Mesendoderm (in vitro differentiated cells): ENCODE results near the gene GREM2.

ENCODE experiments used
- DNase-seq: peaks from one replicate; pipeline ENCODE4 v3.0.0; 2013
- H2AK5ac ChIP-seq: 2 replicates; pipeline ENCODE4 v1.6.1; 2013; ENCODE audit warnings: low read length, inconsistent platforms
- H2BK120ac ChIP-seq: 2 replicates; pipeline ENCODE4 v1.6.1; 2013; ENCODE audit warnings: low read depth, mild to moderate bottlenecking, low read length, moderate library complexity, mixed read lengths
- H2BK15ac ChIP-seq: replicated peaks from 2 replicates; pipeline ENCODE4 v1.6.1; 2013; ENCODE audit warnings: low read depth, mild to moderate bottlenecking, moderate library complexity
- H2BK5ac ChIP-seq: 2 replicates; pipeline ENCODE4 v1.6.1; 2013; ENCODE audit warnings: low read length, inconsistent platforms
- H3K18ac ChIP-seq: 2 replicates; pipeline ENCODE4 v1.6.1; 2013; ENCODE audit warnings: mild to moderate bottlenecking, low read length, mixed read lengths
- H3K23ac ChIP-seq: one replicate; pipeline ENCODE4 v1.6.1; 2013; ENCODE audit warnings: low read length
- H3K27ac ChIP-seq: 2 replicates; pipeline ENCODE4 v1.5.1; 2013; ENCODE audit warnings: low read depth, mild to moderate bottlenecking, inconsistent platforms, low read length, moderate library complexity
- H3K27me3 ChIP-seq: 2 replicates; pipeline ENCODE4 v1.6.1; 2013; ENCODE audit warnings: low read length, control low read depth, mild to moderate bottlenecking, inconsistent platforms; ENCODE audit not compliant: insufficient read depth, poor library complexity
- H3K36me3 ChIP-seq: 2 replicates; pipeline ENCODE4 v1.6.1; 2013; ENCODE audit warnings: low read length, inconsistent platforms; ENCODE audit not compliant: control insufficient read depth, insufficient read depth
- H3K4ac ChIP-seq: one replicate; pipeline ENCODE4 v1.6.1; 2013; ENCODE audit warnings: low read depth, mild to moderate bottlenecking, low read length, moderate library complexity
- H3K4me1 ChIP-seq: 2 replicates; pipeline ENCODE4 v1.6.1; 2013; ENCODE audit warnings: low read depth, low read length, inconsistent platforms; ENCODE audit not compliant: control insufficient read depth
- H3K4me2 ChIP-seq: 2 replicates; pipeline ENCODE4 v1.6.1; 2013; ENCODE audit warnings: low read length
- H3K4me3 ChIP-seq: 2 replicates; pipeline ENCODE4 v1.5.1; 2013; ENCODE audit warnings: mild to moderate bottlenecking, low read length
- H3K56ac ChIP-seq: one replicate; pipeline ENCODE4 v1.6.1; 2013; ENCODE audit warnings: low read length
- H3K79me1 ChIP-seq: 2 replicates; pipeline ENCODE4 v1.6.1; 2013; ENCODE audit warnings: low read length, inconsistent platforms
- H3K79me2 ChIP-seq: 2 replicates; pipeline ENCODE4 v1.6.1; 2013; ENCODE audit warnings: mild to moderate bottlenecking, low read length; ENCODE audit not compliant: control insufficient read depth, insufficient read depth
- H3K9ac ChIP-seq: 2 replicates; pipeline ENCODE4 v1.6.1; 2013; ENCODE audit warnings: low read length, inconsistent platforms
- H4K5ac ChIP-seq: one replicate; pipeline ENCODE4 v1.6.1; 2013; ENCODE audit warnings: low read length
- H4K8ac ChIP-seq: one replicate; pipeline ENCODE4 v1.6.1; 2013; ENCODE audit warnings: low read depth, mild to moderate bottlenecking, control low read depth, low read length, moderate library complexity
- WGBS: extraction: QIAGEN DNeasy Blood & Tissue Kit; methylation state at CpG from one replicate; pipeline ENCODE4 v1.1.7; 2013; ENCODE audit warnings: low lambda C conversion rate, missing lambda C conversion rate; ENCODE audit not compliant: insufficient coverage; ENCODE audit errors: extremely low coverage; 5-methylcytosine and 5-hydroxymethylcytosine counted together

GREM2 gene

GRCh38 chr1:240496941-240497340 is 115.0 kb downstream of the GREM2 start:
- Histone ChIP-seq H3K23ac (no peak overlapping the region), H3K9ac (no peak overlapping the region), H3K4me1 (no peaks in the 10 kb centered on the region), H2BK15ac (no peak overlapping the region), H4K5ac (no peak overlapping the region), H3K36me3 (no peaks in the 10 kb centered on the region), H2BK120ac (no peak overlapping the region), H3K4ac (no peak overlapping the region), H3K27ac (no peak overlapping the region), H3K4me3 (no peak overlapping the region), H2BK5ac (no peak overlapping the region), H3K56ac (no peak overlapping the region), H4K8ac (no peak overlapping the region), H3K18ac (no peak overlapping the region), H3K79me1 (no peaks in the 10 kb centered on the region), H3K4me2 (no peak overlapping the region), H2AK5ac (no peak overlapping the region), H3K27me3 (no peaks in the 10 kb centered on the region), H3K79me2 (no peaks in the 10 kb centered on the region)
- no CpG with 5 or more reads among the region's 5 CpGs for whole genome bisulfite sequencing
- DNase-seq: peak; percentile 77

DNA sequence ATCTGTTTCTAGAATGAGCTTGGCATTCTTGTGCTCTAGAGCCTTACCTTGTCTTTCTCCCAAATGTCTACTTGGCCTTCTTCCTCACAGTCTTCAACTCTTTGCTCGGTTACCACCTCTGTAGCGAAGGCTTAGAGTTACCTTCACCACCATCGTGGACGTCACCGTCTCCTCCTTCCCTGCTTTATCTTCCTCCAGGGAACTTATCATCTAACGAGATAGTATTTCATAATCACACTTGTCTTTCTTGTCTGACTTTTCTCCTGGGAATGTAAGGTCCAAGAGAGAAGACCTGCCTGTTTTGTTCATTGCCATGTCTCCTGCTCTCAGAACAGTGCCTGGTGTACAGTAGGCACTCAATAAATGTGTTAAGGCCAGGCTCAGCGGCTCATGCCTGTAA is 115.6 kb downstream of the GREM2 start:
- Histone ChIP-seq H2AK5ac (no peak overlapping the region), H2BK120ac (no peak overlapping the region), H3K4me3 (no peak overlapping the region), H3K27ac (no peak overlapping the region), H3K23ac (no peak overlapping the region), H3K56ac (no peak overlapping the region), H3K4me2 (no peak overlapping the region), H3K27me3 (no peaks in the 10 kb centered on the region), H2BK15ac (no peak overlapping the region), H3K36me3 (no peaks in the 10 kb centered on the region), H3K9ac (no peak overlapping the region), H4K8ac (no peak overlapping the region), H2BK5ac (no peak overlapping the region), H3K79me2 (no peaks in the 10 kb centered on the region), H3K4ac (no peak overlapping the region), H4K5ac (no peak overlapping the region), H3K18ac (no peak overlapping the region), H3K4me1 (no peaks in the 10 kb centered on the region), H3K79me1 (no peaks in the 10 kb centered on the region)
- no CpG with 5 or more reads among the region's 7 CpGs for WGBS
- DNase-seq: no peak

- H3K4ac ChIP-seq: no peak overlapping the region
- H2BK5ac ChIP-seq: no peak overlapping the region
- no CpG with 5 or more reads among the region's 4 CpGs for WGBS
- H3K23ac ChIP-seq: no peak overlapping the region
- no peak overlapping the region for H4K5ac ChIP-seq
- H3K27me3 ChIP-seq: no peaks in the 10 kb centered on the region
- no peaks in the 10 kb centered on the region for H3K79me2 ChIP-seq
- no peaks in the 10 kb centered on the region for H3K36me3 ChIP-seq
- no peak overlapping the region for H3K4me3 ChIP-seq
- no peak overlapping the region for H3K18ac ChIP-seq
- H3K79me1 ChIP-seq: no peaks in the 10 kb centered on the region
- no peak overlapping the region for H2BK15ac ChIP-seq
- no peak overlapping the region for H3K4me2 ChIP-seq
- H4K8ac ChIP-seq: no peak overlapping the region
- H3K27ac ChIP-seq: no peak overlapping the region
- H2BK120ac ChIP-seq: no peak overlapping the region
- H3K4me1 ChIP-seq: no peaks in the 10 kb centered on the region
- H3K9ac ChIP-seq: no peak overlapping the region
- H2AK5ac ChIP-seq: no peak overlapping the region
- H3K56ac ChIP-seq: no peak overlapping the region
- DNase-seq: no peak
These were observed 116.4 kb downstream of the GREM2 start for GRCh38 chr1:240495601-240496000.

- H3K56ac ChIP-seq: peak overlapping the region; percentile 77
- H2BK15ac ChIP-seq: no peak overlapping the region
- no peak overlapping the region for H2BK120ac ChIP-seq
- no peak overlapping the region for H3K23ac ChIP-seq
- no peak overlapping the region for H2BK5ac ChIP-seq
- no peak overlapping the region for H4K5ac ChIP-seq
- H3K9ac ChIP-seq: peak overlapping the region; percentile 59
- H3K4me2 ChIP-seq: peak overlapping the region; percentile 68
- no CpG with 5 or more reads among the region's 52 CpGs for WGBS
- H3K4me1 ChIP-seq: no peaks in the 10 kb centered on the region
- no peaks in the 10 kb centered on the region for H3K79me1 ChIP-seq
- H3K27ac ChIP-seq: no peak overlapping the region
- no peak overlapping the region for H3K4ac ChIP-seq
- H3K4me3 ChIP-seq: peak overlapping the region; percentile 30
- no peaks in the 10 kb centered on the region for H3K36me3 ChIP-seq
- H3K79me2 ChIP-seq: no peaks in the 10 kb centered on the region
- DNase-seq: peak; percentile 87
- no peak overlapping the region for H3K18ac ChIP-seq
- no peaks in the 10 kb centered on the region for H3K27me3 ChIP-seq
- no peak overlapping the region for H4K8ac ChIP-seq
- H2AK5ac ChIP-seq: no peak overlapping the region
These were observed 119.0 kb downstream of the GREM2 start for GRCh38 chr1:240492832-240493440.

DNA sequence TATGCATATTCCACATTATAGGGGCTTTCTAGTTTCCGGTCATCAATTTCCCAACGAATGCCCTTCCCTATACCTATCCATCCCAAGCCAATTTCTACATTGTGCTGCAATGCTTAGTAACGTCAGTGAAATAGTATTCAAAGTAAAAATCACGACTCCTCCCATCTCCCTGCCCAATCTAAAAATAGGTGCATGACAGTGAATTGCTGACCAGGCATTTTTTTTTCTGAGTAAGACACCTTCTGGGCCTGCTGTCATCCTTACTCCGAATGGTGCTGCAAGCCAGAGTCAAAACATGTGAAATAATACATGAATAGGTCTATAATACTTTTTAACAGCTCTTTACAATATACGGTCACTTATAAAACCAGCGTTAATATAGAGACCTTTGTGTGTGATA is 120.2 kb downstream of the GREM2 start:
- no peak overlapping the region for H4K5ac ChIP-seq

DNA sequence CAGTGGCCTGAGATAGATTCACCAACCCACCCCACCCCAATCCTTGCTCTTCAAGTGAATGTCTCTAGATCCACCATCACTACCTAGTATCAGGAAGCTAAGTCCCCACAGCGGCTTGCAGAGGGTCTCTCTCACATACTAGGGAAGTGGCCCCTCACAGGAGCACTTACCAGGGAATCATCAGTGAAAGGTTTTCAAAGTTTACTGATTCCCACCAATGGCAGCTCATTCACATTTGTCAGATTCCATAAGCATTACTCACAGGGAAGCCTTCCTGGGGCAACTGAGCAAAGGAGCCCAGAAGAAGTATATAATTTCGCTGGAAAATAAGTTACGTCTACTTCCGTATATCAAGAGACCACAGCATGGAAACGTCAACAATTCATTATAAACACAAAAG is 120.8 kb downstream of the GREM2 start:
- H3K4me3 ChIP-seq: no peak overlapping the region
- no peaks in the 10 kb centered on the region for H3K79me1 ChIP-seq
- no peak overlapping the region for H3K9ac ChIP-seq
- no peak overlapping the region for H3K18ac ChIP-seq
- H3K4me2 ChIP-seq: no peak overlapping the region
- H4K8ac ChIP-seq: no peak overlapping the region
- no CpG with 5 or more reads among the region's 5 CpGs for WGBS
- H2BK5ac ChIP-seq: no peak overlapping the region
- no peaks in the 10 kb centered on the region for H3K79me2 ChIP-seq
- H2BK15ac ChIP-seq: no peak overlapping the region
- no peak overlapping the region for H3K27ac ChIP-seq
- H3K4ac ChIP-seq: no peak overlapping the region
- H3K4me1 ChIP-seq: no peaks in the 10 kb centered on the region
- DNase-seq: peak; percentile 82
- H3K23ac ChIP-seq: no peak overlapping the region
- H2AK5ac ChIP-seq: no peak overlapping the region
- no peaks in the 10 kb centered on the region for H3K27me3 ChIP-seq
- no peak overlapping the region for H2BK120ac ChIP-seq
- H4K5ac ChIP-seq: no peak overlapping the region
- no peak overlapping the region for H3K56ac ChIP-seq
- H3K36me3 ChIP-seq: no peaks in the 10 kb centered on the region

More for the DNA sequence above, 120.2 kb downstream of the GREM2 start:
- Histone ChIP-seq H2BK15ac (no peak overlapping the region), H3K56ac (no peak overlapping the region), H4K8ac (no peak overlapping the region), H3K4me2 (no peak overlapping the region), H2BK5ac (no peak overlapping the region), H3K27me3 (no peaks in the 10 kb centered on the region), H3K18ac (no peak overlapping the region), H2BK120ac (no peak overlapping the region), H3K79me1 (no peaks in the 10 kb centered on the region), H3K4me3 (no peak overlapping the region), H3K36me3 (no peaks in the 10 kb centered on the region), H3K23ac (no peak overlapping the region), H3K27ac (no peak overlapping the region), H3K4ac (no peak overlapping the region), H2AK5ac (no peak overlapping the region), H3K79me2 (no peaks in the 10 kb centered on the region), H3K4me1 (no peaks in the 10 kb centered on the region), H3K9ac (no peak overlapping the region)
- WGBS: no CpG with 5 or more reads among the region's 7 CpGs
- no peak for DNase-seq
